ENCODE measurements around the gene DMBT1. TPM values are rescaled to one million over a fixed set of nuclear protein-coding genes. Genes with fewer than 3 reads are reported as not detected.

The DMBT1 gene
- total and polyA plus RNA-seq, 2 of the 4 experiments (the other 2 are of a cell fraction), result under 0.01 TPM; not detected in 1

DNA sequence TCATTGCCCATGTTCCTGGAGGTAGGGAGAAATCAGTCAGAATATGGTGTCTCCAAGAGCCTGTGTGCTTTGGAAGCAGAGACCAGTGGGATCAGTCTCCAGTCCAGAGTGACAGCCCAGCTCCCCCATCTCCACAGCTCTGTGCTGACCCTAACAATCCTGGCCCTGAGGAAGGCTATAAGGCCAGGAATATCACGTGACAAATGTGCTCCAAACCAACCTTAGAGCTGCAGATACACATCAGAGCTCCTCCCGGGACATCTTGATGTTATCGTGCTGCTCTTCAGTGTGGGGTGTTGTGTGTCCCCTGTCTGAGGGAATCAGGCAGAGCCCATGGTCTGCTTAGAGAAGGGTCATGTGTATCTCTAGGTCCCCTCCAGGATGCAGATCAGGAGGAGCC, 15.2 kb downstream of the DMBT1 start:
- no peak overlapping the region for H3K14ac ChIP-seq (replicated peaks; ENCODE audit: low read depth, low read length)
- H3K4ac ChIP-seq (ENCODE audit: low read depth, low read length), result no peak overlapping the region
- ATAC-seq (ENCODE audit: low read depth), result no peak
- no CpG with 5 or more reads among the region's 3 CpGs for WGBS, 2 experiments (ENCODE audit: extremely low coverage in 2 of 2, insufficient read length in 1 of 2)
- intact Hi-C loops (cut with micrococcal nuclease) (no loop called here), dilution Hi-C loops (cut with HindIII; ENCODE audit: low sequenced_read_pairs, unreplicated experiment) (no loop called here), in situ Hi-C loops (cut with MboI; ENCODE audit: low sequenced_read_pairs) (loop anchor here (10.0 kb wide), 1 partner anchor 231 kb away; no protein-coding TSS in a partner anchor)
- H3K9me1 ChIP-seq (ENCODE audit: insufficient read depth, low read length), result no peaks in the 10 kb centered on the region
- H2BK15ac ChIP-seq (ENCODE audit: low read depth, low read length), result no peak overlapping the region
- no peak overlapping the region for H4K8ac ChIP-seq (ENCODE audit: low read depth in 2 of 2, low read length in 2 of 2)
- H3K4me1 ChIP-seq (ENCODE audit: control insufficient read depth, insufficient read depth, low read length), result no peaks in the 10 kb centered on the region
- TF ChIP-seq FOS (IDR thresholded peaks at IDR 0.05; ENCODE audit: low read depth, low read length) (no peak), MAZ (IDR thresholded peaks at IDR 0.05; ENCODE audit: borderline replicate concordance, low read depth, low read length) (no peak), NFE2L2 (IDR thresholded peaks at IDR 0.05; ENCODE audit: low read depth, low read length) (no peak), BHLHE40 (IDR thresholded peaks at IDR 0.05; ENCODE audit: low read depth, low read length) (no peak), CHD1 (IDR thresholded peaks at IDR 0.05; ENCODE audit: low read depth, low read length) (no peak), CEBPB (IDR thresholded peaks at IDR 0.05; ENCODE audit: low read depth, low read length) (no peak), MXI1 (IDR thresholded peaks at IDR 0.05; ENCODE audit: borderline replicate concordance, low read depth, low read length) (no peak), RFX5 (IDR thresholded peaks at IDR 0.05; ENCODE audit: low read depth, low read length) (no peak), RAD21 (IDR thresholded peaks at IDR 0.05; ENCODE audit: low read length) (no peak)
- TF ChIP-seq, protein P1, sequence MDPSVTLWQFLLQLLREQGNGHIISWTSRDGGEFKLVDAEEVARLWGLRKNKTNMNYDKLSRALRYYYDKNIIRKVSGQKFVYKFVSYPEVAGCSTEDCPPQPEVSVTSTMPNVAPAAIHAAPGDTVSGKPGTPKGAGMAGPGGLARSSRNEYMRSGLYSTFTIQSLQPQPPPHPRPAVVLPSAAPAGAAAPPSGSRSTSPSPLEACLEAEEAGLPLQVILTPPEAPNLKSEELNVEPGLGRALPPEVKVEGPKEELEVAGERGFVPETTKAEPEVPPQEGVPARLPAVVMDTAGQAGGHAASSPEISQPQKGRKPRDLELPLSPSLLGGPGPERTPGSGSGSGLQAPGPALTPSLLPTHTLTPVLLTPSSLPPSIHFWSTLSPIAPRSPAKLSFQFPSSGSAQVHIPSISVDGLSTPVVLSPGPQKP (IDR thresholded peaks at IDR 0.05; ENCODE audit: borderline replicate concordance, low read depth, low read length), result no peak
- TF ChIP-seq, protein P2, sequence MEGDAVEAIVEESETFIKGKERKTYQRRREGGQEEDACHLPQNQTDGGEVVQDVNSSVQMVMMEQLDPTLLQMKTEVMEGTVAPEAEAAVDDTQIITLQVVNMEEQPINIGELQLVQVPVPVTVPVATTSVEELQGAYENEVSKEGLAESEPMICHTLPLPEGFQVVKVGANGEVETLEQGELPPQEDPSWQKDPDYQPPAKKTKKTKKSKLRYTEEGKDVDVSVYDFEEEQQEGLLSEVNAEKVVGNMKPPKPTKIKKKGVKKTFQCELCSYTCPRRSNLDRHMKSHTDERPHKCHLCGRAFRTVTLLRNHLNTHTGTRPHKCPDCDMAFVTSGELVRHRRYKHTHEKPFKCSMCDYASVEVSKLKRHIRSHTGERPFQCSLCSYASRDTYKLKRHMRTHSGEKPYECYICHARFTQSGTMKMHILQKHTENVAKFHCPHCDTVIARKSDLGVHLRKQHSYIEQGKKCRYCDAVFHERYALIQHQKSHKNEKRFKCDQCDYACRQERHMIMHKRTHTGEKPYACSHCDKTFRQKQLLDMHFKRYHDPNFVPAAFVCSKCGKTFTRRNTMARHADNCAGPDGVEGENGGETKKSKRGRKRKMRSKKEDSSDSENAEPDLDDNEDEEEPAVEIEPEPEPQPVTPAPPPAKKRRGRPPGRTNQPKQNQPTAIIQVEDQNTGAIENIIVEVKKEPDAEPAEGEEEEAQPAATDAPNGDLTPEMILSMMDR (conservative IDR thresholded peaks at IDR 0.05; ENCODE audit: low read depth, low read length), result no peak
- TF ChIP-seq, protein P3, sequence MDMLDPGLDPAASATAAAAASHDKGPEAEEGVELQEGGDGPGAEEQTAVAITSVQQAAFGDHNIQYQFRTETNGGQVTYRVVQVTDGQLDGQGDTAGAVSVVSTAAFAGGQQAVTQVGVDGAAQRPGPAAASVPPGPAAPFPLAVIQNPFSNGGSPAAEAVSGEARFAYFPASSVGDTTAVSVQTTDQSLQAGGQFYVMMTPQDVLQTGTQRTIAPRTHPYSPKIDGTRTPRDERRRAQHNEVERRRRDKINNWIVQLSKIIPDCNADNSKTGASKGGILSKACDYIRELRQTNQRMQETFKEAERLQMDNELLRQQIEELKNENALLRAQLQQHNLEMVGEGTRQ (IDR thresholded peaks at IDR 0.05; ENCODE audit: low read depth, low read length), result no peak
- H4K5ac ChIP-seq (ENCODE audit: low read depth, low read length), result no peak overlapping the region
- H2AK9ac ChIP-seq (replicated peaks; ENCODE audit: low read depth, low read length, poor library complexity), result no peak overlapping the region
- H2AFZ ChIP-seq (replicated peaks; ENCODE audit: low read length, poor library complexity), result no peak overlapping the region
- no peak overlapping the region for H3K4me2 ChIP-seq (ENCODE audit: low read depth, low read length)
- no peak overlapping the region for H3K18ac ChIP-seq (ENCODE audit: low read depth, low read length)
- no peak overlapping the region for H2BK5ac ChIP-seq (ENCODE audit: low read depth, low read length, poor library complexity, severe bottlenecking)
- ChIA-PET POLR2A (ENCODE audit: unreplicated experiment) (no interaction called here), CTCF (no interaction called here)
- no peak for DNase-seq
- no peak overlapping the region for H3K9ac ChIP-seq (ENCODE audit: low read depth, low read length)
- no peak overlapping the region for H2AK5ac ChIP-seq (ENCODE audit: low read depth, low read length)
- H3K79me1 ChIP-seq (ENCODE audit: low read depth in 1 of 2, low read length in 2 of 2), result no peaks in the 10 kb centered on the region
- H3K56ac ChIP-seq (ENCODE audit: extremely low read depth, insufficient read depth, low read length), result no peak overlapping the region
- no peaks in the 10 kb centered on the region for H3K36me3 ChIP-seq (ENCODE audit: control insufficient read depth, insufficient read depth, low read length)
- no peak overlapping the region for H2BK20ac ChIP-seq (ENCODE audit: low read depth, low read length)
- no peak overlapping the region for H3K27ac ChIP-seq (ENCODE audit: insufficient read depth, low read length)
- H3K9me3 ChIP-seq (ENCODE audit: control insufficient read depth, insufficient read depth, low read length), result no peaks in the 10 kb centered on the region
- no peak overlapping the region for H4K91ac ChIP-seq (ENCODE audit: insufficient read depth, low read depth, low read length)
- H2BK120ac ChIP-seq (ENCODE audit: low read depth, low read length), result no peak overlapping the region
- H3K23ac ChIP-seq (ENCODE audit: low read depth, low read length), result no peak overlapping the region
- no peaks in the 10 kb centered on the region for H4K20me1 ChIP-seq (ENCODE audit: insufficient read depth, low read length)
- no peak overlapping the region for H3K4me3 ChIP-seq (ENCODE audit: insufficient read depth, low read depth, low read length)
- H3K27me3 ChIP-seq (ENCODE audit: control insufficient read depth, insufficient read depth, low read length), result no peaks in the 10 kb centered on the region; the same call in 1 of the 2 replicates
- no TSS peak for BruUV-seq (replicated peaks)

Measured in IMR-90 (cell line).